ENCODE results near the gene GTF3C5.
"Not testable (repeated sequence)": the region's sequence is repeated elsewhere in the genome, so short reads cannot be mapped to it uniquely, and the experiment has no call there.

Gene GTF3C5

GRCh38 chr9:133088756-133089155, 58.0 kb downstream of the GTF3C5 start:
- H3K4me3 ChIP-seq (ENCODE audit: low read length), result no peak overlapping the region
- TF ChIP-seq CTCF (IDR thresholded peaks at IDR 0.05; ENCODE audit: insufficient read depth, low read depth, low read length, missing control alignments), result no peak
- no peak for DNase-seq (ENCODE audit: low read depth)

- DNase-seq (ENCODE audit: low read depth), result no peak
- TF ChIP-seq CTCF (IDR thresholded peaks at IDR 0.05; ENCODE audit: insufficient read depth, low read depth, low read length, missing control alignments), result no peak
- H3K4me3 ChIP-seq (ENCODE audit: low read length), result no peak overlapping the region
Measured at GRCh38 chr9:133089271-133089671, 58.5 kb downstream of the GTF3C5 start.

- TF ChIP-seq CTCF (IDR thresholded peaks at IDR 0.05; ENCODE audit: insufficient read depth, low read depth, low read length, missing control alignments), result no peak
- DNase-seq (ENCODE audit: low read depth), result no peak
- no peak overlapping the region for H3K4me3 ChIP-seq (ENCODE audit: low read length)
Measured at GRCh38 chr9:133090187-133090586, 59.4 kb downstream of the GTF3C5 start.

GRCh38 chr9:133090752-133091385, 60.1 kb downstream of the GTF3C5 start:
- TF ChIP-seq CTCF (IDR thresholded peaks at IDR 0.05; ENCODE audit: insufficient read depth, low read depth, low read length, missing control alignments), result no peak
- no peak for DNase-seq (ENCODE audit: low read depth)

GRCh38 chr9:133094351-133094750, 63.6 kb downstream of the GTF3C5 start:
- not testable (repeated sequence) for DNase-seq (ENCODE audit: low read depth); H3K4me3 ChIP-seq (ENCODE audit: low read length)

More at GRCh38 chr9:133090752-133091385, 60.1 kb downstream of the GTF3C5 start:
- H3K4me3 ChIP-seq (ENCODE audit: low read length), result no peak overlapping the region

GRCh38 chr9:133094842-133095393, 64.1 kb downstream of the GTF3C5 start:
- TF ChIP-seq CTCF (IDR thresholded peaks at IDR 0.05; ENCODE audit: insufficient read depth, low read depth, low read length, missing control alignments), result no peak

GRCh38 chr9:133098104-133098754, 67.4 kb downstream of the GTF3C5 start:
- no peak overlapping the region for H3K4me3 ChIP-seq (ENCODE audit: low read length)
- TF ChIP-seq CTCF (IDR thresholded peaks at IDR 0.05; ENCODE audit: insufficient read depth, low read depth, low read length, missing control alignments), result no peak
- no peak for DNase-seq (ENCODE audit: low read depth)

More at GRCh38 chr9:133094842-133095393, 64.1 kb downstream of the GTF3C5 start:
- no peak for DNase-seq (ENCODE audit: low read depth)
- no peak overlapping the region for H3K4me3 ChIP-seq (ENCODE audit: low read length)

All from epithelial cell of esophagus (primary cell).